ENCODE measurements around the gene RTBDN. TPM values are rescaled to one million over a fixed set of nuclear protein-coding genes. Genes with fewer than 3 reads are reported as not detected.
"Not testable (repeated sequence)": the region's sequence is repeated elsewhere in the genome, so short reads cannot be mapped to it uniquely, and the experiment has no call there.

RTBDN gene
- total RNA-seq, 6 experiments from 2014 or later: not detected

DNA sequence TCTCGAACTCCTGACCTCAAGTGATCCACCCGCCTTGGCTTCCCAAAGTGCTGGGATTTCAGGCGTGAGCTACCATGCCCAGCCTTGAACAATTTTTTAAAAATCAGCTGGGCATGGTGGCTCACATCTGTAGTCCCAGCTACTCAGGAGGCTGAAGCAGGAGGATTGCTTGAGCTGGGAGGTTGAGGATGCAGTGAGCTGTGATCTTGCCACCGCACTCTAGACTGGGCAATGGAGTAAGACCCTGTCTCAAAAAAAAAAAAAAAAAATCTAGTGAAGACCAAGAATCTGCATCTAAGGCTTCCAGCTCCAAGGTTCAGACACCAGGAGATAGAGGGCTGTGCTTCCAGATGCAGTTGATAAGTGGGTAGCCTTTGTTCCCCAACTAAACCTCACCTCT lies 29.8 kb upstream of the RTBDN start:
- Mint-ChIP-seq H3K36me3 (ENCODE audit: low read depth) (no peaks in the 10 kb centered on the region), H3K27me3 (ENCODE audit: insufficient read depth) (peaks cover 2% of the 10 kb centered on the region), H3K4me1 (ENCODE audit: low read depth) (no peaks in the 10 kb centered on the region), H3K27ac (no peak overlapping the region), H3K4me3 (no peak overlapping the region), H3K9me3 (no peaks in the 10 kb centered on the region)
- no peak for DNase-seq
- no peak for TF ChIP-seq CTCF (IDR thresholded peaks at IDR 0.05)

GRCh38 chr19:12859546-12859945 lies 25.2 kb upstream of the RTBDN start:
- H3K27ac Mint-ChIP-seq: no peak overlapping the region
- no peak for DNase-seq
- no peak overlapping the region for H3K4me3 Mint-ChIP-seq
- peaks cover 3% of the 10 kb centered on the region; the same call in 1 of the 2 replicates for H3K9me3 Mint-ChIP-seq
- H3K27me3 Mint-ChIP-seq (ENCODE audit: insufficient read depth): peaks cover 2% of the 10 kb centered on the region
- TF ChIP-seq CTCF (IDR thresholded peaks at IDR 0.05): no peak
- no peaks in the 10 kb centered on the region for H3K4me1 Mint-ChIP-seq (ENCODE audit: low read depth)
- H3K36me3 Mint-ChIP-seq (ENCODE audit: low read depth): no peaks in the 10 kb centered on the region

DNA sequence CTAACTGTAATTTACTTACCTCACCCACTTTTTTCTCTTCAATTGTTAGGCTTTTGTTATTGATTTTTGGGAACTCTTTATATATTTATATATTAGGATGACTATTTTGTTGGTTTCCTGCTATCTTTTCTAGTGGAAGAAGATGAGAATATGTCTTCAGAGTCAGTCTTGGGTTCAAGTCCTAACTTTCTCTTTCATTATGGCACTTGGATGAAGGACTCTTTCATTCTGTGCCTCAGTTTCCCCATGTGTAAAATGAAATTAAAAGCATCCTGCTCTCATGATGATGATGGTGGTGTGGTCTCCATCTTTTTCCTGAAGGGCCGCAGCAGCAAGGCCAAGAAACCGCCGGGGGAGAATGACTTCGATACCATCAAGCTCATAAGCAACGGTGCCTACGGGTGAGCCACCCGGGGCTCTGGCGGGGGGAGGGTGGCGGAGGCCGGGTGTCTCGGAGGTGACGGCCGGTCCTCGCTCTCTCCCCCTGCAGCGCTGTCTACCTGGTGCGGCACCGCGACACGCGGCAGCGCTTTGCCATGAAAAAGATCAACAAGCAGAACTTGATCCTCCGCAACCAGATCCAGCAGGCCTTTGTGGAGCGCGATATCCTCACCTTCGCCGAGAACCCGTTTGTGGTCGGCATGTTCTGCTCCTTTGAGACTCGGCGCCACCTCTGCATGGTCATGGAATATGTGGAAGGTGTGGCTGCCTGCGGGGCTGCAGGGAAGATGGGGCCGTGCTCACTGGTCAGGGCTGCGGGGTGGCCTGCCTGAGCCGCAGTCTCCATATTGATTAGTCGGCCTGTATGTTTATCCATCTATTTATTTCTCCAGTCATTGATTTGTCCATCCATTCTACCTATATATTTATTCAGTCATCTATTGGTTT lies 23.9 kb upstream of the RTBDN start:
- Mint-ChIP-seq H3K4me1 (ENCODE audit: low read depth) (no peaks in the 10 kb centered on the region), H3K36me3 (ENCODE audit: low read depth) (no peaks in the 10 kb centered on the region), H3K4me3 (no peak overlapping the region), H3K27me3 (ENCODE audit: insufficient read depth) (peaks cover under 1% of the 10 kb centered on the region), H3K9me3 (peaks cover 3% of the 10 kb centered on the region; the same call in 1 of the 2 replicates), H3K27ac (no peak overlapping the region)
- TF ChIP-seq CTCF (IDR thresholded peaks at IDR 0.05): no peak
- DNase-seq: no peak

GRCh38 chr19:12856653-12857052 lies 22.3 kb upstream of the RTBDN start:
- Mint-ChIP-seq H3K9me3 (peaks cover 3% of the 10 kb centered on the region; the same call in 1 of the 2 replicates), H3K27ac (no peak overlapping the region), H3K27me3 (ENCODE audit: insufficient read depth) (peaks cover 2% of the 10 kb centered on the region), H3K36me3 (ENCODE audit: low read depth) (no peaks in the 10 kb centered on the region), H3K4me3 (no peak overlapping the region), H3K4me1 (ENCODE audit: low read depth) (no peaks in the 10 kb centered on the region)
- no peak for TF ChIP-seq CTCF (IDR thresholded peaks at IDR 0.05)
- DNase-seq: no peak

DNA sequence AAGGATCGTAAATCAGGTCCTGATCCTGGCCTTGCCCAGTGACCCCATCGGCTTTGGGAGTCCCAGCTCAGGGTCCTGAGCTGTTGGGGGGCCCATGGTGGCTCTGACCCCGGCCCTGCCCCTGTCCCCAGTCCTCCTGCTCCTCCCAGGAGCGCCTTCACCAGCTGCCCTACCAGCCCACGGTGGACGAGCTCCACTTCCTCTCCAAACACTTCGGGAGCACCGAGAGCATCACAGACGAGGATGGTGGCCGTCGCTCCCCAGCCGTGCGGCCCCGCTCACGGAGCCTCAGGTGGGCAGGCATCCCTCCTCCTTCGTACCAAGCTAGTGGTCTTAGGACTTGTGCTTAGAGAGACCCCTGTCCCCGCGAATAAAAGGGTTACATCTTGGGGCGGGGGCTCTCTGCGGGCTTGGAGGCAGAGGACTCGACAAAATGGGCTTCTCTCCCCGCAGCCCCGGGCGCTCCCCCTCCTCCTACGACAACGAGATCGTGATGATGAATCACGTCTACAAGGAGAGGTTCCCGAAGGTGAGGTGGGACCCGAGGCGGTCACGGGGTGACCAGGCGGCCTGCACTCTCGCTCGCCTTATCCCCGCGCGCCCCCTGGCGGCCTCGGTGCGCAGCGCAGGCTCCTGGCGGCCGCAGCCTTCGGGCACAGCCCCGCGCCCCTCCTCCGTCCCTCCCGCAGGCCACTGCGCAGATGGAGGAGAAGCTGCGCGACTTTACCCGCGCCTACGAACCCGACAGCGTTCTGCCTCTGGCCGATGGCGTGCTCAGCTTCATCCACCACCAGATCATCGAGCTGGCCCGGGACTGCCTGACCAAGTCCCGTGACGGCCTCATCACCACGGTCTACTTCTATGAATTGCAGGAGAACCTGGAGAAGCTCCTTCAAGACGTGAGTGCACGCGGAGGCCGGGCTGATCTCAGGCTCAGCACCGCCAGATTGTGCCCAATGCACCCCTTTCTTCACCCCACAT lies 13.1 kb upstream of the RTBDN start:
- peak; percentile 77 for DNase-seq
- Mint-ChIP-seq H3K9me3 (no peaks in the 10 kb centered on the region), H3K4me3 (peak overlapping the region; percentile 78), H3K27me3 (ENCODE audit: insufficient read depth) (peaks cover 22% of the 10 kb centered on the region), H3K4me1 (ENCODE audit: low read depth) (no peaks in the 10 kb centered on the region; the same call in 1 of the 2 replicates), H3K36me3 (ENCODE audit: low read depth) (no peaks in the 10 kb centered on the region), H3K27ac (no peak overlapping the region)
- peak; percentile 100 for TF ChIP-seq CTCF (IDR thresholded peaks at IDR 0.05)

DNA sequence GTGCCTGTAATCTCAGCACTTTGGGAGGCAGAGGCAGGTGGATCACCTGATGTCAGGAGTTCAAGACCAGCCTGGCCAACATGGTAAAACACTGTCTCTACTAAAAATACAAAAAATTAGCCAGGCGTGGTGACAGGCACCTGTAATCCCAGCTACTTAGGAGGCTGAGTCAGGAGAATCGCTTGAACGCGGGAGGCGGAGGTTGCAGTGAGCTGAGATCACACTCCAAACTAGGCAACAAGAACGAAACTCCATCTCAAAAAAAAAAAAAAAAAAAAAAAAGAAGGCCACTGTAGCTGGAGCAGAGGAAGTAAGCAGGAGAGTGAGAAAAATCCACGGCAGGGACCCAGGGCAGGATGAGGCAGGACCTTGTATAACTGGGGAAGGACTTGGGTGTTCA lies 12.2 kb upstream of the RTBDN start:
- H3K4me3 Mint-ChIP-seq; DNase-seq; H3K4me1 Mint-ChIP-seq (ENCODE audit: low read depth); H3K36me3 Mint-ChIP-seq (ENCODE audit: low read depth); H3K27ac Mint-ChIP-seq; H3K9me3 Mint-ChIP-seq: not testable (repeated sequence)
- peaks cover 24% of the 10 kb centered on the region for H3K27me3 Mint-ChIP-seq (ENCODE audit: insufficient read depth)
